Parathyroid adenoma (tissue), 2 donors: ENCODE measurements around the gene CDON.

Experiments used
- H2AFZ ChIP-seq: fragments of 300-600 bp; sonication (generic); one replicate; pipeline ENCODE4 v1.7.0; 2017; ENCODE audit warnings: antibody characterized with exemption, mild to moderate bottlenecking
- H3K27ac ChIP-seq: fragments of 300-600 bp; sonication (generic); one replicate; pipeline ENCODE4 v1.7.0; 2017
- H3K27me3 ChIP-seq: fragments of 300-600 bp; sonication (generic); one replicate; pipeline ENCODE4 v1.7.0; 2017; ENCODE audit warnings: low read length; ENCODE audit not compliant: control insufficient read depth, insufficient read depth
- H3K36me3 ChIP-seq: fragments of 300-600 bp; sonication (generic); one replicate; pipeline ENCODE4 v1.7.0; 2017; ENCODE audit warnings: low read length; ENCODE audit not compliant: control insufficient read depth, insufficient read depth
- H3K4me1 ChIP-seq: fragments of 300-600 bp; sonication (generic); one replicate; pipeline ENCODE4 v1.7.0; 2017; ENCODE audit warnings: control low read depth
- H3K4me2 ChIP-seq: fragments of 300-600 bp; sonication (generic); one replicate; pipeline ENCODE4 v1.7.0; 2017; ENCODE audit warnings: low read length
- H3K4me3 ChIP-seq: fragments of 300-600 bp; sonication (generic); one replicate; pipeline ENCODE4 v1.7.0; 2017; ENCODE audit warnings: low read depth, low read length
- H3K79me2 ChIP-seq: fragments of 300-600 bp; sonication (generic); one replicate; pipeline ENCODE4 v1.7.0; 2017; ENCODE audit warnings: control low read depth
- H3K9ac ChIP-seq: fragments of 300-600 bp; sonication (generic); one replicate; pipeline ENCODE4 v1.7.0; 2017; ENCODE audit warnings: mild to moderate bottlenecking
- H3K9me3 ChIP-seq: fragments of 300-600 bp; sonication (generic); one replicate; pipeline ENCODE4 v1.7.0; 2017; ENCODE audit warnings: low read length; ENCODE audit not compliant: control insufficient read depth
- CTCF ChIP-seq: fragments of 300-600 bp; sonication (generic); IDR thresholded peaks from one replicate; pipeline ENCODE4 v1.7.0; 2017; ENCODE audit warnings: antibody characterized with exemption, mild to moderate bottlenecking
- donor health status: primary hyperparathyroidism.

The CDON gene

GRCh38 chr11:126054882-126055281, 7.8 kb downstream of the CDON start:
- Histone ChIP-seq H3K9me3 (no peaks in the 10 kb centered on the region), H3K79me2 (no peaks in the 10 kb centered on the region), H3K4me1 (no peaks in the 10 kb centered on the region), H3K9ac (no peak overlapping the region), H3K4me3 (no peak overlapping the region), H3K27me3 (no peaks in the 10 kb centered on the region), H2AFZ (no peak overlapping the region), H3K36me3 (no peaks in the 10 kb centered on the region), H3K4me2 (no peak overlapping the region), H3K27ac (no peak overlapping the region)
- TF ChIP-seq CTCF: no peak

- Histone ChIP-seq H3K4me2 (no peak overlapping the region), H3K4me1 (no peaks in the 10 kb centered on the region), H2AFZ (no peak overlapping the region), H3K9me3 (no peaks in the 10 kb centered on the region), H3K4me3 (no peak overlapping the region), H3K36me3 (no peaks in the 10 kb centered on the region), H3K9ac (no peak overlapping the region), H3K27ac (no peak overlapping the region), H3K79me2 (no peaks in the 10 kb centered on the region), H3K27me3 (no peaks in the 10 kb centered on the region)
- TF ChIP-seq CTCF: no peak
Observed at GRCh38 chr11:126054408-126054807, 8.3 kb downstream of the CDON start.

- Histone ChIP-seq H3K4me2 (no peak overlapping the region), H3K9ac (no peak overlapping the region), H3K36me3 (no peaks in the 10 kb centered on the region), H3K4me1 (no peaks in the 10 kb centered on the region), H3K9me3 (no peaks in the 10 kb centered on the region), H2AFZ (no peak overlapping the region), H3K4me3 (no peak overlapping the region), H3K27me3 (no peaks in the 10 kb centered on the region), H3K79me2 (no peaks in the 10 kb centered on the region), H3K27ac (no peak overlapping the region)
- TF ChIP-seq CTCF: no peak
Observed at GRCh38 chr11:126053415-126054286, 9.0 kb downstream of the CDON start.

GRCh38 chr11:126051117-126051516, 11.5 kb downstream of the CDON start:
- no peak for TF ChIP-seq CTCF
- no peaks in the 10 kb centered on the region for H3K36me3 ChIP-seq
- no peak overlapping the region for H3K9ac ChIP-seq
- no peak overlapping the region for H3K4me2 ChIP-seq
- H3K4me3 ChIP-seq: no peak overlapping the region
- H2AFZ ChIP-seq: no peak overlapping the region
- H3K27me3 ChIP-seq: no peaks in the 10 kb centered on the region
- no peak overlapping the region for H3K27ac ChIP-seq
- H3K9me3 ChIP-seq: no peaks in the 10 kb centered on the region
- H3K4me1 ChIP-seq: no peaks in the 10 kb centered on the region
- H3K79me2 ChIP-seq: no peaks in the 10 kb centered on the region

GRCh38 chr11:126049159-126049558, 13.5 kb downstream of the CDON start:
- H3K9ac ChIP-seq: no peak overlapping the region
- no peaks in the 10 kb centered on the region for H3K79me2 ChIP-seq
- no peak for TF ChIP-seq CTCF
- H3K9me3 ChIP-seq: no peaks in the 10 kb centered on the region
- no peak overlapping the region for H3K4me2 ChIP-seq
- H3K4me1 ChIP-seq: no peaks in the 10 kb centered on the region
- H3K36me3 ChIP-seq: no peaks in the 10 kb centered on the region
- no peaks in the 10 kb centered on the region for H3K27me3 ChIP-seq
- H3K4me3 ChIP-seq: no peak overlapping the region
- no peak overlapping the region for H2AFZ ChIP-seq
- no peak overlapping the region for H3K27ac ChIP-seq
